ENCODE results near the gene TCF25.
A peak's percentile ranks its signal among the peaks of the same experiment; 100 is the strongest.
"Not testable (repeated sequence)": the region's sequence is repeated elsewhere in the genome, so short reads cannot be mapped to it uniquely, and the experiment has no call there.

TCF25 gene

GRCh38 chr16:89844739-89845339 lies 28.6 kb upstream of the TCF25 start:
- no peak for DNase-seq

- no peak for DNase-seq
These were observed 28.0 kb upstream of the TCF25 start for GRCh38 chr16:89845417-89845816.

- no peak for DNase-seq
These were observed 26.1 kb upstream of the TCF25 start for GRCh38 chr16:89847051-89847939.

DNA sequence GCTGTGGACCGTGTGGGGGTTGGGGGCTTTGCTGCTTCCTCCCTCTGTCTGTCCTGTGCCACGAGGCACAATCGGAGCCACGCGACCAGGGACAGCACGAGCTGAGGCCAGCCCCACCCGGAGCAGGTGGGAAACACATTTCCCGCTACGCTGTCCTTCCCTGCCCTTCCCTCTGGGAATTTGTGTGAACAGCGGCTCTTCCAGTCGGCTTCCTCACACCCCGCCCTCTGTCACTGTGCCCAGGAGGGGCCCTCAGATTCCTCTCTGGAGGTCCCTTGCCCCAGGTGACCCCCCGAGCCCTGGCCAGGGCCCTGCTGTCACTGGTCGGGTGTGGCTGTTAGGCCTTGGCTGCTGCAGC lies 25.5 kb upstream of the TCF25 start:
- DNase-seq: no peak

- no peak for DNase-seq
These were observed 24.4 kb upstream of the TCF25 start for GRCh38 chr16:89848974-89849373.

GRCh38 chr16:89853306-89853993 lies 19.9 kb upstream of the TCF25 start:
- no peak for DNase-seq

GRCh38 chr16:89855301-89855945 lies 18.0 kb upstream of the TCF25 start:
- no peak for DNase-seq

DNA sequence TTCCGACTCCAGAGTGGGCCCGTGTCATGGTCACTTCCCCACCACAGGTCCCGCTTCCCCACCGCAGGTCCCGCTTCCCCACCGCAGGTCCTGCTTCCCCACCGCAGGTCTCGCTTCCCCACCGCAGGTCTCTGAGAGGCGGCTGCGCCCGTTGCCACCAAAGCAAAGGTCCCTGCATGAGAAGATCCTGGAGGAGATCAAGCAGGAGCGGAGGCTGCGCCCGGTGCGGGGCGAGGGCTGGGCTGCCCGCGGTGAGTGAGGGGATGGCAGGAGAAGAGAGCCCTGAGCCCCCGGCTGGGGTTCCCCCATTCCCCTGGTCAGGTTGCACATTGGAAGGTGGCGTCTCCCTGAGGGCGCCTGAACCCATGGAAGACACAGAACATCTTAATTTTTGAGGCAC lies 17.4 kb upstream of the TCF25 start:
- no peak for DNase-seq

GRCh38 chr16:89858973-89859614 lies 14.3 kb upstream of the TCF25 start:
- DNase-seq: no peak

DNA sequence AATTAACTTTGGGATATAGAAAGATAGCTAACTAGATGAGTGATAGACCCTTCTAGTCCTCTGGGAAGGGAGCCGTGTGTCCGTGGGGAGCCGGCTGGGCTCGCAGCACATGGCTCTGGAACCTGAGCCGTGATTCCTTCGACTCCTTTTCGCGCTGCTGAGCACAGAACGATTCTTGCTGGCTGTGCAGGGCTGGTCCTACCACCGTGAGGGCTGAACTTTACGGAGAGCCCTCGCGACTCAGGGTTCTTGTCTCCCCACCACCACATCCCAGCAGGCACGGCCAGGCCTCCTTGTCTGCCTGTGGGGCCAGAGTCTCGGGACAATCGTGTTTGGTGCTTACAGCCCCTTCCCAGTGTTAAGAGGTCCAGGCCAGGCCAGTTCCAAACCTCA lies 13.8 kb upstream of the TCF25 start:
- DNase-seq: no peak

DNA sequence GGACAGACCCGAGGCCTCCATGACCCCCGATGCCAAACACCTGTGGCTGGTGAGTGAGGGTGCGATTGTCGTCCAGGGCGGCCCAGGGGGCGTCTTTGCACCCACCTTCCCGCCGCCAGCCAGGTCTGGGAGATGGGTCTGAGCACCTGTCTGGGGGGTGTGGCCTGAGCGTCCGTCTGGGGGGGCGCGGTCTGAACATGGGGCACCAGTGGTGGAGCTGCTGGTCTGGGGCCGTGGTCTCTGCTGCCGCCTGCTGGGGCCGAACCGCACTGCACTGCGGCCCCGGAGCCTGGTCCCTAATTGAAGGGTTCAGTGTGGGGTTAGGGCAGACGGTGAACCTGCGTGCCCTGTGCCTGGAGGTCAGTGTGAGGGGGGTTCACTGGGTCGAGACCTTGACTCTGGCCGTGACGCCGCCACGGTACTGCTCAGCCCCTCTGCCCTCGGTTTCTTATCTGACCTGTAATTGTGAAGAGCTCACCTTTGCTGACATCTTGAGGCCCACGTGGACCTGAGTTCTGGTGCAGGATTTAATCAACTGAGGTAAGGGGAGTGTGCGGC lies 12.6 kb upstream of the TCF25 start:
- peak; percentile 84 for DNase-seq

DNA sequence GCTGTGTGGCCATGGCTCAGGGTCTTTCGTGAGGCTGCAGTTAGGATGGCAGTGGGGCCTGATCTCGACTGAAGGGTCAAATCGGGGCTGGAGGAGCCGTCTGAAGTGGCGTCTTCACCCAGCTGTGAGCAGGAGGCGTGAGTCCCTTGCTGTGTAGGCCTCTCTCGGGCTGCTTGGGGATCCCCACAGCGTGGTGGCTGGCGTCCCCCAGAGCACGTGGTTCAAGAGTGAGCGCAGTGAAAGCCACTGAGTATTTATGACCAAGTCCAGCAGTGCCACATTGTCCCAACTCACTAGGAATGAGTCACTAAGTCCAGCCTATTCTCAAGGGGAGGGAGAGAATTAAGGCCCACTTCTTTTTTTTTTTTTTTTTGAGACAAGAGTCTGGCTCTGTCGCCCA lies 11.7 kb upstream of the TCF25 start:
- DNase-seq: no peak

DNA sequence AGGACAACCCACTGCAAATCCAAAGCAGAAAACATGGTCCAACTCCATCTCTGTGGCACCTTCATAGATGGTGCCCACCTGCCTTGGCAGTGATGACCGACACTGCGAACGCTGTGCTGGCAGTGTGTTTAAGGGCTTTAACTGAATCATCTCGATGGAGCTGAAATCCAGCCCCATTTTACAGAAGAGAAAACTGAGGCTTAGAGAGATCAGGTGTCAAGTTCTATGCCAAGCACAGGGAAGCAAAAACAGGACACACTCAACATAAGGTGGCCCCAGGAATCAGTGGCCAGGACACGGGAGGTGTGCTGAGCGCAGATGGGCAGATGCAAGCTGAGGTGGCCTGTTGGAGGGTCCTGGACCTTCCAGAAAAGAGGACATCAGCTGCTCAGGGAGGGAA lies 10.7 kb upstream of the TCF25 start:
- DNase-seq: no peak

GRCh38 chr16:89863741-89864526 lies 9.5 kb upstream of the TCF25 start:
- peak; percentile 46 for DNase-seq

DNA sequence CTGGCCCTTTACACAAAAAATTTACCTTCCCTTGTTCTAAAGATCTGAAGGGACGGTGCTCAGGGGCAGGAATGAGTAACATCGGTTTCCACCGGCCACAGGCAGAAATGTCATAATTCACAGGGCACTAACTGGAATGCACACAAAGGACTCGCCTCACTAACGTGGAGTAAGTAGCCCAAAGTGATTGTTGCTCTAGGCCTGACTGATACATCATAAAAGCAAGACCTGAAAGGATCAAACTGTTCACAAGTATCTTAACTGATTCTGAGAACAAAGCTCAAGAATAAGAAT lies 8.9 kb upstream of the TCF25 start:
- DNase-seq: no peak

DNA sequence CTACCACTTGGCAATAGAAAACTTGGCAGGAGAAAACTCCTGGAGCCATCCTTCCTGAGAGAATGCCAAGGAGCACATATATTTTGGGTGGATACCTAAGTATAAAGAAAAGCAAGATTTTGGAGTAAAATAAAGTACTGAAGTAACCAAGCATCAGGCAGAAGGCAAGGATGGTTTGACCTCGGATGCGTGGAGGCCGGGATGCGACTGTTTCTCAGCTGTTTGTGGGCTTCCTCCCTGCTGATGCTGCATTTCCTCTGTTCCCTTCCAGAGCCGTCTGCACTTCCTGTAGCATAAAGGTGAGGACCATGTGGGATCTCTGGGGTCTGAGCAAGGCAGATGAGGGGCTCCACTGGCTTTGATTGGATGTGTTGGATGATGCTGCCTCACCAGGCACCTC lies 5.5 kb upstream of the TCF25 start:
- no peak for DNase-seq

GRCh38 chr16:89869911-89870310 lies 3.5 kb upstream of the TCF25 start:
- no peak for DNase-seq

DNA sequence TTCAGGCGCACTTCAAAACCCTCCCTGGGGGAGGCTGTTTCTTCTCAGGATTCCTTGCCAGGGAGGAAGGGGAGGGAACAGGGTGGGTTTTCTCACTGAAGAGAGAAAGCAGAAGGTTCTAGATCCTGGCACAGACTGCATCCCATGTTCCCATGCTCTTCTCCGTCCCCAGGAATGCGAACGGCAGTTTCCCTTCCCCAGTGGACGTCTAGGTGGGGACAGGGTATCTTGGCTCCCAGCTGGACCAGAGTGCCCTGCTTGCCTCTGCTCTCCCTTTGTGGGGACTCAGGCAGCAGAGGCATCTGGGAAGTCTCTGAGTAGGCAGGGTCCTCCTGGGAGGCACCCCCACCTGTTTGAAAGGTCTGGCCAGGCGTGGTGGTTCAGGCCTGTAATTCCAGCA lies 3.0 kb upstream of the TCF25 start:
- no peak for DNase-seq

DNA sequence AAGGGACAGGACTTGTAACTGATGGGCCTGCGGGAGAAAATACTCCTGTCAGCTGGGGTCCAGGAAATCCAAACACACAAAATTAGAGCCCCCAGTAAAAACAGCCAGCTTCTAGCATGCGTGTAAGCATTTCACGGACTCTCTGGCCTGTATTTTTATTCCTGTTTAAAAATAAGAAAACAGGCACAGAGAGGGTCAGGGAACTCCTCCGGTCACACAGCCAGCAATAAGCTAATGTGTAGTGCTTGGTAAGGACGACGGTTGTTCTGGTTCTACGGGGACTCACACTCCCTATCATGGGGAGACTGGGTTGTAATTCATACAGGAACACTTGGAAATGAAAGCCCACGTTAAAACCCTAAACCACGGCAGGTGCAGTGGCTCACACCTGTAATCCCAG lies 1.5 kb upstream of the TCF25 start:
- DNase-seq: no peak

GRCh38 chr16:89873972-89874689 lies 739 bp downstream of the TCF25 start:
- DNase-seq: peak; percentile 97

DNA sequence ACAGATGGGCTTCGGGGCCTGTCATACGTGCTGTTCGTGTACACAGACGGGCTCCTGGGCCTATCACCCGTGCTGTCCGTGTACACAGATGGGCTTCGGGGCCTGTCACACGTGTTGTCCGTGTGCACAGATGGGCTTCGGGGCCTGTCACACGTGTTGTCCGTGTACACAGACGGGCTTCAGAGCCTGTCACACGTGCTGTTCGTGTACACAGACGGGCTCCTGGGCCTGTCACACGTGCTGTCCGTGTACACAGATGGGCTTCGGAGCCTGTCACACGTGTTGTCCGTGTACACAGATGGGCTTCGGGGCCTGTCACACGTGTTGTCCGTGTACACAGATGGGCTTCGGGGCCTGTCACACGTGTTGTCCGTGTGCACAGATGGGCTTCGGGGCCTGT lies 5.7 kb downstream of the TCF25 start:
- DNase-seq: not testable (repeated sequence)

All from activated T-cell treated with anti-CD3 and anti-CD28 coated beads, Interleukin-2, amount 50 U/mL, for 1 hour (primary cell).